HG02571 (cell line): ENCODE results near the gene ARHGAP24.
"Not testable (repeated sequence)": the region's sequence is repeated elsewhere in the genome, so short reads cannot be mapped to it uniquely, and the experiment has no call there.

Source experiments
- ATAC-seq: cut with Tn5 transposase; IDR thresholded peaks from one replicate; pipeline ENCODE4 v1.9.1; 2021; ENCODE audit warnings: mild to moderate bottlenecking, moderate library complexity; ENCODE audit not compliant: unreplicated experiment

The ARHGAP24 gene

GRCh38 chr4:85515701-85516100 is 40.8 kb downstream of the ARHGAP24 start:
- no peak for ATAC-seq

DNA sequence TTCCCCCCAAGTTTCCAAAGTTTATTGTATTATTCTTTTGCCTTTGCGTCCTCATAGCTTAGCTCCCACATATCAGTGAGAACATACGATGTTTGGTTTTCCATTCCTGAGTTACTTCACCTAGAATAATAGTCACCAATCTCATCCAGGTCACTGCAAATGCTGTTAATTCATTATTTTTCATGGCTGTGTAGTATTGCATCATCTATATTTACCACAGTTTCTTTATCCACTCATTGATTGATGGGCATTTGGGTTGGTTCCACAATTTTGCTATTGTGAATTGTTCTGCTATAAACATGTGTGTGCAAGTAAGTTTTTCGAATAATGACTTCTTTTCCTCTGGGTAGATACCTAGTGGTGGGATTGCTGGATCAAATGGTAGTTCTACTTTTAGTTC is 43.6 kb downstream of the ARHGAP24 start:
- ATAC-seq: not testable (repeated sequence)

- ATAC-seq: no peak
Measured at GRCh38 chr4:85520765-85521749, 46.1 kb downstream of the ARHGAP24 start.

- no peak for ATAC-seq
Measured at GRCh38 chr4:85522277-85522676, 47.3 kb downstream of the ARHGAP24 start.

DNA sequence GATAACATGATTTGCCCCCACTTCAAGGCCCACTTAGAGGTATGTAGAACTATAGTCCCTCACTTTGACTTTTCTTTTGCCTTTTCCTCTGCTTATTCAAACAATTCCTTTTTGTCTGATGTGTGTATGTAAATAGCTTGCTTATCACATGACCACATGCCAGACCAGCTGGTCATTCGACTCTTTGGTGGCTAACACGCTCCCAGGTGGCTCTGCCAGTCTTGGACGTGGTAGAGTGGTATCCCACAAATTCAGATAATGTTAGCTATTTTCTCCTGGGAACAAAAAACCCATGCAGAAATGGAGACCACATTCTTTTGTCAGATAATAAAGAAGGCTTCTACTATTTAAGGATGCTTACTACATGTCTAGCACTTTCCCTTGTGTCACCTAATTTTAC is 47.9 kb downstream of the ARHGAP24 start:
- ATAC-seq: no peak

GRCh38 chr4:85527815-85528214 is 52.9 kb downstream of the ARHGAP24 start:
- ATAC-seq: no peak

DNA sequence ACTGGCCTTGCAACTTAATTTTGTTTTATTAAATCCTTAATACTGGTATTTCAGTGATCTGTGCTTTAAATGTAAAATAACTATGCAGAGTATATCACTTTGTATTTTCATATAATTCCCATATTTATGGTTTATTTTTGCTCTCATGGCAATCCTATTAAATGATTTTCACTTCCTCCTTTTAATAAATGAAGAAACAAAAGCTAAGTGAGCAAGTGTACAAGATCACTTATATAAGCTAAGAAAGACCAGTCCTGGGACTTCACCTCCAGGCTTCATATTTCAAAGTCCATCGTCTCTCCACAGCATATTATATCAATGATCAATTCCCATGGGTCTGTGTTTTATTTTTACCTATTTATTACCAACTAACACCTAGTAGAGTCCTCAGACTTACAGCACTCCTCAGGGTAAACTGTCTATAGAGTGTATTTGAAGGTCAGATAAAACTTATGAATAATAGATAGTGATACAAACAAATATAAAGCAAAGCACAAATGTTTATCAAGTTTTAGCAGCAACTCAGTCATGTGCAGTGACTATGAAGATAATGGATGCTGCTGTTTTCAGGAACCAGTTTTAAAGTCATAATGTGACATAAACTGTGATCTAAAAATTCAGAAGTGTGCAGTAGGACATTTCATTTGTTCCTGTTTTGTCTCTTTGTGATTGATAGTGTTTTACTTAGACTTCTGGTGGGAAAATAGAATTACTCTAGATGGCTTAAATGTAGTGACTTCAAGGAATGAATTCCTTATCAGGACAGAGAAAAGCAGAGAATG is 56.8 kb downstream of the ARHGAP24 start:
- ATAC-seq: no peak

DNA sequence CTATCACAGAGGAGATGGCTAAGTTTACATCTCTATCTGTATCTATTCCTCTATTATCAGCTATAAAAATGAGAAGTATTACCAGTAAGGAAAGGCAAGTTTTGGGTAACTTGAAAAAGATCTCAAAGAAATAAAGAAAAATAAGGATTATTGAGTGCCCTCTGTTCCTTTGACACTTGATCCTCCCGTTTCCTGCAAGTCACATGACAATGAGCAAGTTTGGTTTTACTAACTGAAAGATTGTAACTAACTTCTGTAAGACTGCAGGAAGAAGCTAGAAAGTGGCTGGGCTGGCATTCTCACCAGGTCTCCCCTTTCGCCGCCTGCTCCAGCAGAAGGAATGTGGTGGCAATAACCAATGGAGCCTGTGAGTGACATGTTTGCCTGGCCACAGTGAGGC is 59.2 kb downstream of the ARHGAP24 start:
- ATAC-seq: no peak

GRCh38 chr4:85543832-85544231 is 68.9 kb downstream of the ARHGAP24 start:
- no peak for ATAC-seq

GRCh38 chr4:85544751-85545150 is 69.8 kb downstream of the ARHGAP24 start:
- ATAC-seq: no peak

DNA sequence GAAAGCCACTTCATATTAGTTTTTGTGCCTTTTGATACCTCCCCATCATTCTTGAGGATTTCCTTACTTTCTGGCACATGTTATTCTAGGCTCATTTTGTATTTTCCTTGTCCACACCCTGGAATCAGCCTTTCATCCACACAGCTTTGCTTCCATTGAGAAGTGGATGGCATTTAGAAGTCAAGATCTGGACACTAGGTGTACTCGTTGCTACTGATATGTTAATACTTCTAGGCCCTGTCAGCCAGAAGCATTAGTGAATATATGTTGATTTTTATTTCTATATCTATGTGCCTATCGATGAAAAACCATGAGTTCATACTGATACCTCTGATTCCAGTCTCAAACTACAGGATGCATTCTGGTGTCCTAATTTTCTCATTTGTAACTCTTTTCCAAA is 73.2 kb downstream of the ARHGAP24 start:
- no peak for ATAC-seq

GRCh38 chr4:85548841-85549240 is 73.9 kb downstream of the ARHGAP24 start:
- ATAC-seq: no peak

GRCh38 chr4:85555206-85555605 is 80.3 kb downstream of the ARHGAP24 start:
- peak; percentile 29 for ATAC-seq

GRCh38 chr4:85556283-85556682 is 81.3 kb downstream of the ARHGAP24 start:
- no peak for ATAC-seq

GRCh38 chr4:85557016-85557901 is 82.3 kb downstream of the ARHGAP24 start:
- ATAC-seq: peak; percentile 87

GRCh38 chr4:85565761-85566480 is 91.0 kb downstream of the ARHGAP24 start:
- no peak for ATAC-seq

DNA sequence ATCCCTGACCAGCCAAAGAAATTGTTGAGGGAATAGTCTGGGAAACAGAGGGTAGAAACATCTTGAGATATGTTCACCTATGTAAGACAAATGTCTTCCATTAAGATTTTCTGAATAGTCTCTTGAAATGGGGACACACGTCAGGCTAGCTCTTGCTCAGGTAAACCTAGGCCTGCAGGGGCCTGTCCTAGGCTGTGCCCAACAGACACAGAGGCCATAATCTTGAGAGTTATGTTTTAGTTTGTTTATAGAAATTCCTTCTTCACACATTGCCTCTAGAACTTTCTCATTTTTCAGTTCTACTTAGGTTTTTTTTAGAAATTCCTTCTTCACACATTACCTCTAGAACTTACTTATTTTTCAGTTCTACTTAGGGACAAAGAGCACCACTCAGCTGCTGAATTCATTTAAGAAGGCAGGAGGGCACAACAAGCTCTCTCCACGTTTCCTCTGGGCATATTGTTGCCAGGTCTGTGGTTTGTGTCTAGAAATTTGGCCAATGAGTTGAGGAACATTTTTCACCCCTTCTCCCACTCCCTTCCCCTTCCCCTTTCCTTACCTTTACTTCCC is 94.9 kb downstream of the ARHGAP24 start:
- peak; percentile 65 for ATAC-seq

GRCh38 chr4:85570388-85570787 is 95.4 kb downstream of the ARHGAP24 start:
- no peak for ATAC-seq

DNA sequence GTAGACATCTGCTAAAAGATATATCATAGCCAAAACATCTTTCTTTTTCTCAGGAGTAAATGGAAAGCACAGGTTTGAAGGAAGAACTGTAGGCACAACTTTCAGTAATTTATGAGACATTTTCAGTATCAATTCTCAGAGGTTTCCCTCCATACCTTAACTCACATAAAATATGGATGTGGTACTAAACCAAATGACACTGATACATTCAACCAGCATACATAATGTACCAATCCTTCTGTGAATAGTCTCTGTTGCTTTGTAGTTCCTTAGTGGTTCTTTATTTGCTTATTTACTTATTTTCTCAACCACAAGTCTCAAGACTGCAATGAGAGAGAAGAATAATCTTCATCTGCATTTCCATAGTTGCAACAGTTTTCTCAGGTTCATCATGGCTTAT is 96.1 kb downstream of the ARHGAP24 start:
- ATAC-seq: no peak

DNA sequence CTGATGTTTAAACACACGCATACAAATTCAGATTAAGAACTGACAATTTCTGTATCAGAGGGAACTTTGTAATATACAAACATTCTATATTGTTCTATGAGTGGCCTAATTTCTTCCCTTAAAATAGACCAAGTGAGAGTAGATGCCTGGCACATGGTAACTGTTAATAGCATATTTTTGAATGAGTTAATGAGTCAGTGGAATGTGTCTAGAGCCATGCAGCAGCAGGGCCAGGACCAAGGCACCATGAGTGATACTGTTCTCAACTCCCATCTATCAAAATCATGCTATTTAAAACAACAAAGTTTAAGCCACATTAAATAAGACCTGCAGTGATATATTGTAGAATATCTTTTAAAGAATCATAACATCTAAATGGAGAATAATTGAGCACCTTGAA is 98.3 kb downstream of the ARHGAP24 start:
- no peak for ATAC-seq
